ENCODE measurements around the gene TNFRSF14. TPM values are rescaled to one million over a fixed set of nuclear protein-coding genes. Genes with fewer than 3 reads are reported as not detected.
A peak's percentile ranks its signal among the peaks of the same experiment; 100 is the strongest.

TNFRSF14 gene
- total and polyA plus RNA-seq, 2 experiments from 2014 or later: 0.24 to 0.75 TPM

- TF ChIP-seq CTCF (IDR thresholded peaks at IDR 0.05; ENCODE audit: low read depth, low read length): no peak
- H3K4me1 ChIP-seq (ENCODE audit: low read depth): peaks cover 3% of the 10 kb centered on the region
- H3K27me3 ChIP-seq: peaks cover 65% of the 10 kb centered on the region
- DNase-seq (ENCODE audit: low read depth in 1 of 2, low spot score in 1 of 2): no peak
- H3K27ac ChIP-seq: no peak overlapping the region
- no peak overlapping the region for H3K4me3 ChIP-seq
- H3K9me3 ChIP-seq (ENCODE audit: low read depth): no peaks in the 10 kb centered on the region
- no peaks in the 10 kb centered on the region for H3K36me3 ChIP-seq
Observed at GRCh38 chr1:2538376-2538775, 17.8 kb upstream of the TNFRSF14 start.

GRCh38 chr1:2538872-2539271 lies 17.3 kb upstream of the TNFRSF14 start:
- H3K27me3 ChIP-seq: peaks cover 60% of the 10 kb centered on the region
- H3K4me1 ChIP-seq (ENCODE audit: low read depth): peaks cover 8% of the 10 kb centered on the region
- H3K4me3 ChIP-seq: no peak overlapping the region

GRCh38 chr1:2539312-2539907 lies 16.8 kb upstream of the TNFRSF14 start:
- H3K9me3 ChIP-seq (ENCODE audit: low read depth): no peaks in the 10 kb centered on the region
- TF ChIP-seq CTCF (IDR thresholded peaks at IDR 0.05; ENCODE audit: low read depth, low read length): no peak
- H3K4me3 ChIP-seq: no peak overlapping the region
- H3K4me1 ChIP-seq (ENCODE audit: low read depth): peaks cover 13% of the 10 kb centered on the region
- peaks cover 54% of the 10 kb centered on the region for H3K27me3 ChIP-seq
- no peaks in the 10 kb centered on the region for H3K36me3 ChIP-seq
- H3K27ac ChIP-seq: no peak overlapping the region
- no peak for DNase-seq (ENCODE audit: low read depth in 1 of 2, low spot score in 1 of 2)

More at GRCh38 chr1:2538872-2539271, 17.3 kb upstream of the TNFRSF14 start:
- Histone ChIP-seq H3K36me3 (no peaks in the 10 kb centered on the region), H3K27ac (no peak overlapping the region), H3K9me3 (ENCODE audit: low read depth) (no peaks in the 10 kb centered on the region)
- no peak for TF ChIP-seq CTCF (IDR thresholded peaks at IDR 0.05; ENCODE audit: low read depth, low read length)
- no peak for DNase-seq (ENCODE audit: low read depth in 1 of 2, low spot score in 1 of 2)

- no peaks in the 10 kb centered on the region for H3K36me3 ChIP-seq
- peaks cover 39% of the 10 kb centered on the region for H3K27me3 ChIP-seq
- peaks cover 27% of the 10 kb centered on the region for H3K4me1 ChIP-seq (ENCODE audit: low read depth)
Observed at GRCh38 chr1:2540816-2541492, 15.2 kb upstream of the TNFRSF14 start.

GRCh38 chr1:2541619-2542245 lies 14.4 kb upstream of the TNFRSF14 start:
- no peak for TF ChIP-seq CTCF (IDR thresholded peaks at IDR 0.05; ENCODE audit: low read depth, low read length)
- H3K36me3 ChIP-seq: no peaks in the 10 kb centered on the region
- DNase-seq (ENCODE audit: low read depth in 1 of 2, low spot score in 1 of 2): no peak
- H3K27ac ChIP-seq: no peak overlapping the region
- H3K4me1 ChIP-seq (ENCODE audit: low read depth): peaks cover 33% of the 10 kb centered on the region
- peaks cover 31% of the 10 kb centered on the region for H3K27me3 ChIP-seq
- no peaks in the 10 kb centered on the region for H3K9me3 ChIP-seq (ENCODE audit: low read depth)
- no peak overlapping the region for H3K4me3 ChIP-seq

More at GRCh38 chr1:2540816-2541492, 15.2 kb upstream of the TNFRSF14 start:
- H3K9me3 ChIP-seq (ENCODE audit: low read depth): no peaks in the 10 kb centered on the region
- TF ChIP-seq CTCF (IDR thresholded peaks at IDR 0.05; ENCODE audit: low read depth, low read length): no peak
- peak in 1 of 2 donors; percentile 27 for DNase-seq (ENCODE audit: low read depth in 1 of 2, low spot score in 1 of 2)
- no peak overlapping the region for H3K27ac ChIP-seq
- H3K4me3 ChIP-seq: no peak overlapping the region
